Activated CD4-positive, alpha-beta T cell treated with anti-CD3 and anti-CD28 coated beads, Interleukin-2, amount 50 U/mL, for 16 hours (primary cell): ENCODE measurements around the gene ERO1A.

Experiments
- DNase-seq: peaks from one replicate; pipeline ENCODE4 v3.0.0-alpha.2; 2020

The ERO1A gene

DNA sequence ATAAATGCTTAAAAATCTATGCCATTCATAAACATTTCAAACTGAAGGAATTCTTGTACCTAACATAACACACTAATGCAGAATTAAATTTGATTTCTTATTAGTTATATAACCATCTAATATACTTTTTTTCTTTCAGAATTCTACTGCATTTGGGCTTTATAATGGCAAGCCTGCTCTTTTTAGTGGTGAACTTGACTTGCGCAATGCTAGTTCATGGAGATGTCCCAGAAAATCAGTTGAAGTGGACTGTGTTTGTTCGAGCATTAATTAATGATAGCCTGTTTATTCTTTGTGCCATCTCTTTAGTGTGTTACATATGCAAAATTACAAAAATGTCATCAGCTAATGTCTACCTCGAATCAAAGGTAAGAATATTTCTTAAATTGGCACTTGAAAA lies 95.4 kb downstream of the ERO1A start:
- no peak for DNase-seq

DNA sequence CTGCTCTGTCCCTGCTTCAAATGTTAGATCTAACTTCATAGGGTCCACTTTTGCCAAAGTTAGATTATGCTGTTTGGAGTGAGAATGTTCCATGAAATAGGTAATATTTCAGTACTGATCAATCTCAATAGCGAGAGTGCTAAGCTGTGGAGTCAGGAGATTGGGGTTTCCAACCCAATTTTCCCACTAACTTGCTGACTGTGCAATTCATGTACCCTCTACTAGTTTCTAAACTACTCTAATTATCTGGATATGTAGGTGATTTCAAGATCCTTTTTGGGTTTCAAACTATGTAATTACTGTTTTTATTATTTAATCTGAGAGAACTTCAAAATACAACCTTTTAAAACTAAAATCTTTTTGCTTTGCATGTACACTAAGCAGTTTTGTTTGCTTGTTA lies 96.8 kb downstream of the ERO1A start:
- no peak for DNase-seq

DNA sequence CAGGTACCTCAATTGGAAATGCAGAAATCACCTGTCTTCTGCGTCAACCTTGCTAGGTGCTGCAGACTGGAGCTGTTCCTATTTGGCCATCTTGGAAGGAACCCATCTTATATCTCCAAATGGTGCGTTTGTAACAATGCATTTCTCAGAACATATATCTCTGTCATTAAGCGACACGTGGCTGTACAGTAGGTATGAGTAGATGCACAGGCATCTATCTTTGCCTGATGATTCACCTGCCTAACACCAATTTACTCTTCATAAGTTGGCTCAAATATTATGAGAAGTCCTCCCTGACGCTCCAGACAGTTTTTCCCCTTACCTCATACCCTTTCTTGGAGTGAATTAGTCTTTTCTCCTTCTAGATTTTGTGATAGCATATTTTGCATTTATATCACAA lies 98.5 kb downstream of the ERO1A start:
- DNase-seq = no peak

DNA sequence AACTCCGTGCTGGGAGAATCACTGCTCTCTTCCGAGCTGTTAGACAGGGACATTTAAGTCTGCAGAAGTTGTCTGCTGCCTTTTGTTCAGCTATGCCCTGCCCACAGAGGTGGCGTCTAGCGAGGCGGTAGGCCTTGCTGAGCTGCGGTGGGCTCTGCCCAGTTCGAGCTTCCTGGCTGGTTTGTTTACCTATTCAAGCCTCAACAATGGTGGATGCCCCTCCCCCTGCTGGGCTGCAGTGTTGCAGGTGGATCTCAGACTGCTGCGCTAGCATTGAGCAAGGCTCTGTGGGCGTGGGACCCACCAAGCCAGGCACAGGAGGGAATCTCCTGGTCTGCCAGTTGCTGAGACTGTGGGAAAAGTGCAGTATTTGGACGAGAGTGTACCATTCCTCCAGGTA lies 99.0 kb downstream of the ERO1A start:
- DNase-seq = no peak

DNA sequence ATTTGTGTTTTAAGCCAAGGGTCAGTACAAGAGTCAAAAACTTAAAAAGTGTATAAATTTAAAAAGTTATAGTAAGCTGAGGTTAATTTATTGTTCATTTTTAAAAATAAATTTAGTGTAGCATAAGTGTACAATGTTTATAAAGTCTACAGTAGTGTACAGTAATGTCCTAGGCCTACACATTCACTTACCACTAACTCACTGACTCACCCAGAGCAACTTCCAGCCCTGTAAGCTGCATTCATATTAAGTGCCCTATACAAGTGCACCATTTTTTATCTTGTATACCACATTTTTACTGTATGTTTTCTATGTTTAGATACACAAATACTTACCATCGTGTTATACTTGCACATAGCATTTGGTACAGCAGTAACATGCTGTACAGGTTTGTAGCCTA lies 105.0 kb downstream of the ERO1A start:
- DNase-seq = no peak
